ENCODE results near the gene POLA1.

POLA1 gene

GRCh38 chrX:24877854-24878650 is 184.3 kb downstream of the POLA1 start:
- ATAC-seq, result no peak

GRCh38 chrX:24879679-24880078 is 186.0 kb downstream of the POLA1 start:
- DNase-seq, result no peak
- ATAC-seq, result no peak

More at GRCh38 chrX:24877854-24878650, 184.3 kb downstream of the POLA1 start:
- no peak for DNase-seq

DNA sequence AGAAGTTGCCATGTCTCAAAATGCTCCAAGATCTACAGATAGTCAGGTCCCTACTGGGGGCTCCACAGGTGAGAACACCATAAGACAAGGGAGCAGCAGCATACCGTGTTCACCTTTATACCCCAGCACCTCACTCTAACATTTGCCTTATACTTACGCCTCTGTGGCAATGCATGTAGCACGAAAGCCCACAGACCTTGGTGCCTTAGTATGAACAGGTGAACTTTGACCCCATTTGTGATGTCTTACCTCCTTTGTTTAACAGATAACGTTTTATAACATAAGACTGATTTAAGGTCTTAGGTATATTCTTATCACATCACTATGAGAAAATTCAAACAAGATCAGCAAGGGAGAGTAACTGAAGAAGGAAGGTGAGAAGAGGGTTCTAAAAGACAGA is 193.2 kb downstream of the POLA1 start:
- DNase-seq, result no peak
- ATAC-seq, result no peak

DNA sequence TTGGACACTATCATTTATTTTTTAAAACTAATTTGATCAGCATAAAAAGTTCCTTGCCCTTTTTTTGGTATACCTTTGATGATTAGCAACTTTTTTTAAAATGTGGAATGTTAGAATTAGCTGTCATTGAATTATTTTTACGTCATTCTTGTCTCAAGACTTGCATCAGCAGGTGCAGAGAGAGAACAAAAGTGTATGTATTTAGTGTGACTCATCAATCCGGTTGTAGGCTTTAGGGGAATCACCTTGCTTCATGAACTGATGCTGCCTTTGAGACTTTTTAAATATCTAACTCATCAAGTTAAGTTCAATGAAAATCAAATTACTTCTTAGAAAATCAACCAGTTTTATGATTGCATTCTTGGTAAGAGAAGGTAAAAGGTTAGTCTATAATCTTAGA is 197.0 kb downstream of the POLA1 start:
- DNase-seq (no peak), ATAC-seq (no peak)

DNA sequence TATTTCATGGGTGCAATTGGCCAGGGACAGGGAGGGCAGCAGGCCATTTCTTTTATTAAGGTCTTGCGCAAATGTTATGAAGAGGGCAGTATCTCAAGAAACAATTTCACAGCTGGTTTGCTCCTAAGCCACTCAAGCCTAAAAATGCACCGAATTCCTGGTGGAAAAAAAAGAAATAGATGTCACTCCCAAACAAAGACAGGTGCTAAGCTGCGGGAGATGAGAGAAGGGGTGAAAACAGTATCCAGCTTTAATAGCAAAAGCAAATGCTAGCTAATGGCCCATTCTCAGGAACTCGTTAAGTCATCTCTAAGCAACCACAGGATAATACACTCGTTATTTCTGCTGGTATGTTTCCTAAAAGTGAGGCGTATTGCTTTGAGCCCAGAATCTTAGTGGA is 205.7 kb downstream of the POLA1 start:
- no peak for DNase-seq
- ATAC-seq, result no peak

GRCh38 chrX:24900234-24900633 is 206.5 kb downstream of the POLA1 start:
- DNase-seq, result no peak

GRCh38 chrX:24902806-24903205 is 209.1 kb downstream of the POLA1 start:
- ATAC-seq, result no peak
- no peak for DNase-seq

More at GRCh38 chrX:24900234-24900633, 206.5 kb downstream of the POLA1 start:
- ATAC-seq, result no peak

- ATAC-seq (no peak), DNase-seq (no peak)
Measured at GRCh38 chrX:24918715-24919114, 225.0 kb downstream of the POLA1 start.

DNA sequence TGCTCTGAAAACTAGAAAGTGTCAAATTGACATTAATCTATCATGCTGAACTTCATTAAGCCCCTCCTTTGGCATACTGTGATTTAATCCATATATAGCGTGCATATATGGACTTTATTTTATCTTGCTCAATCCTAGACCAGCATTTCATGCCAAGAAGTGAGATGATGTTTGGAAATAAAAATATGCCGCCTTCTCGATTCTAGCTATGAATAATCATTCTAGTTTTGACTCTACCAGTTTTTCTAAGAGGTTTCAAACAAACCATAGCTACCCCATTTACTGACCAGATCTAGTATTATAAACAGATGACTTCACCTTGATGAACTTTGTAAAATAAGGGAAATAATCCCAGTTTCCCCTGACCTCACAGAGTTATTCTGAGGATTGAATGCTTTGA is 227.1 kb downstream of the POLA1 start:
- ATAC-seq (peak; percentile 32), DNase-seq (no peak)

- DNase-seq, result no peak
- no peak for ATAC-seq
Measured at GRCh38 chrX:24925430-24925829, 231.7 kb downstream of the POLA1 start.

DNA sequence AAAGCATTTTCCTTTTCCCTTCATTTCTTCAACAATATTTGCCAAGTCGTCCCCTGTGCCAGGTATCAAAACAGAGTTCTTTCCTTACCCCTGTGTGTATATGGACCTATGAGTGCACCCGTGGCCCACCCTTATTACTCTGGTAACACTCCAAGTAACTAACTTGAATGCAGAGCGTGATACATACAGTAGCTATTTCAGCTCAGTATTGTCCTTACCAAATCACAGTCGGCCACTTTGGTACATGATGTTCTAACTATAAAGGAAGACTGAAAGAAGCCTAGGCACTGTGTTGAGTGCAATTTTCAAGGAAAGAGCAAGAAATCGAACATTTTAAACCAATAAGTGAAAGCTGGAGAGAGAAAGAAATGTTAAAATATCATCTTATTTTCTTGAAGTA is 233.7 kb downstream of the POLA1 start:
- ATAC-seq (no peak), DNase-seq (no peak)

- ATAC-seq, result no peak
Measured at GRCh38 chrX:24928114-24928513, 234.4 kb downstream of the POLA1 start.

GRCh38 chrX:24934279-24934678 is 240.6 kb downstream of the POLA1 start:
- no peak for DNase-seq
- ATAC-seq, result no peak

More at GRCh38 chrX:24928114-24928513, 234.4 kb downstream of the POLA1 start:
- no peak for DNase-seq

GRCh38 chrX:24945009-24945408 is 251.3 kb downstream of the POLA1 start:
- DNase-seq (no peak), ATAC-seq (no peak)

GRCh38 chrX:24946369-24946768 is 252.7 kb downstream of the POLA1 start:
- ATAC-seq (no peak), DNase-seq (no peak)

GRCh38 chrX:24954732-24955131 is 261.0 kb downstream of the POLA1 start:
- DNase-seq (no peak), ATAC-seq (no peak)

- no peak for DNase-seq
- peak; percentile 57 for ATAC-seq
Measured at GRCh38 chrX:24955372-24955930, 261.7 kb downstream of the POLA1 start.

DNA sequence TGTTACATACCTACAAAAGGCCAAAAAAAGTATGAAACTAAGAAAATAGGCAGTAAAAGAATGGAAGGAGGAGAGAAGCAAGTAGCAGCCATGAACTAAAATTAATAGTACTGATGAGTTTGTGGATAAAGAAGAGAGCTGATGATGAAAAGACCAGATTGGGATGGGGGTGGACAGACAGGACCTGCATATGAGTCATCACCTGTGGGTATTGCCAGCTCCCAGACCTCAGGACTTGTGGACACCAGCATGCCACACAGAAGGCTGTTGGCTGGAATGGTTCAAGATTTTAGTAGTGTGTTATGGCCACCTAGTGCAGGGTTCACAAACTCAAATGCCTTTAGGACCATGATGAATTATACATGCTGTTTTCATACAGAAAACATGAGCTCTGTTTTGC is 263.1 kb downstream of the POLA1 start:
- ATAC-seq, result no peak
- DNase-seq, result no peak

DNA sequence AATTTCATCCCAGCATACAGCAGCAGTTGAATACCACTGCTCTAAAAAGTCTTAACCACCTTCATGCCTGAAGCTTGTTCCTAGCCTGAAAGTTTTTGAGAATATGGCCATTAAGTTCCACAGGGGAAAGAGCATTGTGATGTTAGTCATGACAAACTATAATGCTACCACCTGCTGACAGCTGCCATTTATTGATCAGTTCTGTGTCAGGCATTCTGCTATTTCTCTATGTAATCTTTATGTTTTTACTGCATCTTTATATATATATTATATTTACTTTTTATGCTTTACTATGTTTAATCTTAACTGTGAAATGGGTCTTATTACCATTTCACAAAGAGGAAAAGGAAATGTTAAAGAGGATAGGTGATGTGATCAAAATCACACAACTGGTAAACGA is 268.1 kb downstream of the POLA1 start:
- DNase-seq, result no peak
- ATAC-seq, result no peak

- no peak for DNase-seq
- no peak for ATAC-seq
Measured at GRCh38 chrX:24963823-24964222, 270.1 kb downstream of the POLA1 start.

DNA sequence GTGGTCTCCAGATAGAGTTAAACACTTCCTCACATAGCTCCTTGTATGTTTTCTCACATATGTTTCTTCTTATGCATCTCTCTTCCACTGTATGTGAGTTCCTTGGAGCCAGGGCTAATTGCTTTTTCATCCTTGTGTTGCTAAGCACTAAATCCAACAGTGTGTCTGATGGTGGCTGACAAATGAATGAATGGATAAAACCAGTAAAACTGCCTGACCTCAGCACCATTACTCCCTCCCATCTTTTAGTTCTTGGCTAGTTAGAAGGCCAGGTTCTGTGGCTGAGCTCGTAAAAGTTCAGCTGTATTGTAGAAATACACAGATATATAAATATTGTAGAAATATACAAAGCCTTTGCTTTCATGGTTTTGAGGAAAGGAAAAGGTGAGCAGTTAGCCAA is 271.7 kb downstream of the POLA1 start:
- DNase-seq (no peak), ATAC-seq (no peak)

DNA sequence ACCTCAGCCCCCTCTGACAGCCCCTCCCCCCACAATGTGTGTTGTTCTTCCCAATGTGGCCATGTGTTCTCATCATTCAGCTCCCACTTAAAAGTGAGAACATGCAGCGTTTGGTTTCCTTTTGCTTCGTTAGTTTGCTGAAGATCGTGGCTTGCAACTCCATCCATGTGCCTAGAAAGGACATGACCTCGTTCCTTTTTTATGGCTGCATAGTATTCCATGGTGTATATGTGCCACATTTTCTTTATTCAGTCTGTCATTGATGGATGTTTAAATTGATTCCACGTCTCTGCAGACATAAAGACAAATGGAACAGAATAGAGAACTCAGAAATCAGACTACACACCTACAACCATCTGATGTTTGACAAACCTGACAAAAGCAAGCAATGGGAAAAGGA is 276.1 kb downstream of the POLA1 start:
- DNase-seq, result no peak
- no peak for ATAC-seq

DNA sequence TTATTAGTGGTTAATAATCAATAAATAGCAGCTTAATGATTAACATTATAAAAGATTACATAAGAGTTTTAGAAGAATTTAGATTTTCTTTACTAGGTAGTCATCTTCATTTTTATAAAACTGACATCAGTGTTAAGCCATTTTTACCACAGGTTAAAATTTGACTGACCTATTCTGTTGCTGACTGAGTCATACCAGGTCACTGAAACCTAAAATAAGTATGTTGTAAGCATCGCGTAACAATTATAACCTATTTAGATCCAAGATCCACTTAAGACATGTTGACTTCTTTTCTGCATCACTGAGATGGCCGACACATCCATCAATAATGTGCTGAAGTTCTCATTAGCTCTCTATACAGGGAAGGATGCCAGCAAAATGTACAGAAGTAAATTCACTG is 285.4 kb downstream of the POLA1 start:
- DNase-seq (no peak), ATAC-seq (no peak)

DNA sequence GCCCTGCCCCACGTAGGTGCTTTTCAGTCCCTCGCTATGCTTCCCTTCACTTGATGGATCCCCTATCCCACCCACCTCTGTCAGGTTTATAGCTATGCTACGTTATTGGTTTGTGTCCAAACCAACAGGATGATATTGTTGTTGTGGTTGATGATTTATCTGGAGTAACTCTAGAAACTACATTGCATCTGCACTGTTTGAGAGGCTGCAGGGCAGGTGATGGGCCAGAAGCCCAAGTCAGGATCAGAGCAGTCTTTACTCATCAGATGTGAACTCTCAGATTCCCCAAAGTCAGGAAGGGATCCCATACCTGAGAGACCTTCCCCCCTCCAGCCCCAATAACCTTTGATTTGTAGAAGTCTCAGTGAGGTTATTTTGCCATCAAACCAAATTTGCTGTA is 287.3 kb downstream of the POLA1 start:
- no peak for ATAC-seq
- no peak for DNase-seq
